ENCODE results near the gene SPNS1.

Gene SPNS1

DNA sequence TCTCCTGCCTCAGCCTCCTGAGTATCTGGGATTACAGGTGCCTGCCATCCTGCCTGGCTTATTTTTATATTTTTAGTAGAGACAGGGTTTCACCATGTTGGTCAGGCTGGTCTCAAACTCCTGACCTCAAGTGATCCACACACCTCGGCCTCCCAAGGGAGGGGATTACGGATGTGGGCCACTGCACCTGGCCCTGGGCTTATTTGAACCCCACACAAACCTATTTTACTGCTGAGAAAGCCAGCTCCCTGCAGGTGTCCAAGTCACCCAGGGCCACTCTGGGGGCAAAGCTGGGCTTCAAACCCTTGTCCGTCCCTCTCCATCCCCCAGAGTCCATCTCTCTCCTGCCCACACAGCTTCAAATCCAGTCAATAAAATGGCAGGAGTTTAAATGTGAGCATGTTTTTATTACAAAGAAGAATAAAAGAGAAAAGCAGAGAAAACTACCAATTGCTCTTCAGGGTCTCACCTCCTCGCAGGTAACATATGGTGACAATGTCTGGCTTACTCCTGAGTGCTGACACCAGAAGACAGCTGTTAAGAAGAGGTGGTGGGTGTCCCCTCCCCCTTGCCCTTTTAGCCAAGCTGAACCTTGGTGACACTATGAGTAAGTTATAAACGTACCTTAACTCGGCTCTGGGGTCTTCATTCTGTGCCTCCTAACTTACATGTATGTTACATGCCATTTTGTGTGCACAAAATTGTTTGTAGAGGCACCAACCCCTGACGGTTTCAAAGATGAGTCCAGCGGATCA, 55.7 kb downstream of the SPNS1 start:
- no peak for DNase-seq
